Dendritic cell treated with granulocyte-macrophage colony-stimulating factor and Interleukin-4, amounts not matched to agents 40 ng/mL and 50 ng/mL, for 4 days (primary cell): ENCODE data around the gene NUP62.
A peak's percentile ranks its signal among the peaks of the same experiment; 100 is the strongest.
"Not testable (repeated sequence)": the region's sequence is repeated elsewhere in the genome, so short reads cannot be mapped to it uniquely, and the experiment has no call there.

Experiments used
- H3K27ac Mint-ChIP-seq: one replicate; pipeline ENCODE4 v1.8.0; 2022; ENCODE audit warnings: mild to moderate bottlenecking, mixed read lengths
- H3K27me3 Mint-ChIP-seq: one replicate; pipeline ENCODE4 v1.8.0; 2022; ENCODE audit warnings: mild to moderate bottlenecking, mixed read lengths
- H3K36me3 Mint-ChIP-seq: one replicate; pipeline ENCODE4 v1.8.0; 2022; ENCODE audit warnings: low read depth, mixed read lengths
- H3K4me1 Mint-ChIP-seq: one replicate; pipeline ENCODE4 v1.8.0; 2022; ENCODE audit warnings: low read depth, mixed read lengths
- H3K4me3 Mint-ChIP-seq: one replicate; pipeline ENCODE4 v1.8.0; 2022; ENCODE audit warnings: mild to moderate bottlenecking, moderate library complexity, mixed read lengths
- H3K9me3 Mint-ChIP-seq: one replicate; pipeline ENCODE4 v1.8.0; 2022; ENCODE audit warnings: mixed read lengths
- intact Hi-C: fragments of 100-400 bp; cut with micrococcal nuclease; formaldehyde crosslinking; loops from one replicate; pipeline ENCODE4 v1.15.0; 2022

NUP62 gene

GRCh38 chr19:49929121-49929610 lies at the start of gene NUP62, which contains the start of gene ATF5:
NUP62 (minus strand) TSS chr19:49929504; CDS start chr19:49909807, 19,697 bp downstream.
ATF5 (plus strand) TSS chr19:49929205; CDS start chr19:49930851, 1,646 bp downstream.
- peaks cover 79% of the 10 kb centered on the region for H3K4me1 Mint-ChIP-seq
- H3K27me3 Mint-ChIP-seq, result peaks cover 10% of the 10 kb centered on the region
- H3K4me3 Mint-ChIP-seq, result peak within 1 kb of the TSS; percentile 85
- no peaks in the 10 kb centered on the region for H3K9me3 Mint-ChIP-seq
- H3K36me3 Mint-ChIP-seq, result peaks cover 99% of the 10 kb centered on the region
- peak within 1 kb of the TSS; percentile 92 for H3K27ac Mint-ChIP-seq
- intact Hi-C loops, result loop anchor here (5.0 kb wide), 1 partner anchor 37 kb away; no protein-coding TSS in a partner anchor

- H3K27me3 Mint-ChIP-seq, result peaks cover 21% of the 10 kb centered on the region
- H3K36me3 Mint-ChIP-seq, result peaks cover 89% of the 10 kb centered on the region
- no peak overlapping the region for H3K27ac Mint-ChIP-seq
- no peaks in the 10 kb centered on the region for H3K9me3 Mint-ChIP-seq
- H3K4me1 Mint-ChIP-seq, result peaks cover 23% of the 10 kb centered on the region
- H3K4me3 Mint-ChIP-seq, result no peak overlapping the region
- intact Hi-C loops, result no loop called here
These were observed 49.0 kb upstream of the NUP62 start for GRCh38 chr19:49978324-49978723.

GRCh38 chr19:49977881-49978280 lies 48.6 kb upstream of the NUP62 start:
- Mint-ChIP-seq H3K4me1 (peaks cover 27% of the 10 kb centered on the region), H3K4me3 (no peak overlapping the region), H3K27ac (no peak overlapping the region), H3K36me3 (peaks cover 89% of the 10 kb centered on the region), H3K9me3 (no peaks in the 10 kb centered on the region), H3K27me3 (peaks cover 25% of the 10 kb centered on the region)
- intact Hi-C loops, result no loop called here

- H3K4me3 Mint-ChIP-seq, result no peak overlapping the region
- intact Hi-C loops, result no loop called here
- H3K4me1 Mint-ChIP-seq, result peaks cover 35% of the 10 kb centered on the region
- H3K36me3 Mint-ChIP-seq, result peaks cover 80% of the 10 kb centered on the region
- H3K27me3 Mint-ChIP-seq, result peaks cover 33% of the 10 kb centered on the region
- H3K9me3 Mint-ChIP-seq, result no peaks in the 10 kb centered on the region
- H3K27ac Mint-ChIP-seq, result no peak overlapping the region
These were observed 47.8 kb upstream of the NUP62 start for GRCh38 chr19:49977076-49977475.

GRCh38 chr19:49976496-49976895 lies 47.2 kb upstream of the NUP62 start:
- H3K27me3 Mint-ChIP-seq, result peaks cover 39% of the 10 kb centered on the region
- no peak overlapping the region for H3K27ac Mint-ChIP-seq
- H3K4me1 Mint-ChIP-seq, result peaks cover 37% of the 10 kb centered on the region
- H3K36me3 Mint-ChIP-seq, result peaks cover 75% of the 10 kb centered on the region
- no peak overlapping the region for H3K4me3 Mint-ChIP-seq
- intact Hi-C loops, result no loop called here
- H3K9me3 Mint-ChIP-seq, result no peaks in the 10 kb centered on the region

- H3K4me1 Mint-ChIP-seq, result peaks cover 37% of the 10 kb centered on the region
- no peak overlapping the region for H3K27ac Mint-ChIP-seq
- H3K4me3 Mint-ChIP-seq, result no peak overlapping the region
- intact Hi-C loops, result no loop called here
- H3K36me3 Mint-ChIP-seq, result peaks cover 60% of the 10 kb centered on the region
- no peaks in the 10 kb centered on the region for H3K9me3 Mint-ChIP-seq
- H3K27me3 Mint-ChIP-seq, result peaks cover 41% of the 10 kb centered on the region
These were observed 45.7 kb upstream of the NUP62 start for GRCh38 chr19:49975051-49975450.

- H3K4me1 Mint-ChIP-seq, result peaks cover 42% of the 10 kb centered on the region
- peaks cover 51% of the 10 kb centered on the region for H3K36me3 Mint-ChIP-seq
- H3K9me3 Mint-ChIP-seq, result no peaks in the 10 kb centered on the region
- intact Hi-C loops, result no loop called here
- H3K27me3 Mint-ChIP-seq, result peaks cover 41% of the 10 kb centered on the region
- peak overlapping the region; percentile 5 for H3K27ac Mint-ChIP-seq
- H3K4me3 Mint-ChIP-seq, result no peak overlapping the region
These were observed 44.7 kb upstream of the NUP62 start for GRCh38 chr19:49973987-49974386.

- Mint-ChIP-seq H3K4me1 (peaks cover 51% of the 10 kb centered on the region), H3K4me3 (no peak overlapping the region), H3K36me3 (peaks cover 40% of the 10 kb centered on the region), H3K27ac (no peak overlapping the region), H3K9me3 (no peaks in the 10 kb centered on the region), H3K27me3 (peaks cover 41% of the 10 kb centered on the region)
- intact Hi-C loops, result no loop called here
These were observed 43.5 kb upstream of the NUP62 start for GRCh38 chr19:49972841-49973240.

GRCh38 chr19:49971991-49972411 lies 42.7 kb upstream of the NUP62 start:
- Mint-ChIP-seq H3K4me1 (peaks cover 58% of the 10 kb centered on the region), H3K36me3 (peaks cover 31% of the 10 kb centered on the region), H3K27me3 (peaks cover 40% of the 10 kb centered on the region), H3K9me3 (no peaks in the 10 kb centered on the region), H3K4me3 (no peak overlapping the region), H3K27ac (no peak overlapping the region)
- intact Hi-C loops, result no loop called here

- H3K9me3 Mint-ChIP-seq, H3K4me3 Mint-ChIP-seq, H3K27ac Mint-ChIP-seq, H3K36me3 Mint-ChIP-seq, intact Hi-C loops: not testable (repeated sequence)
- Mint-ChIP-seq H3K4me1 (peaks cover 59% of the 10 kb centered on the region), H3K27me3 (peaks cover 26% of the 10 kb centered on the region)
These were observed 40.1 kb upstream of the NUP62 start for GRCh38 chr19:49969355-49969754.

- Mint-ChIP-seq H3K36me3 (peaks cover 4% of the 10 kb centered on the region), H3K27ac (no peak overlapping the region), H3K4me1 (peaks cover 50% of the 10 kb centered on the region), H3K27me3 (peaks cover 22% of the 10 kb centered on the region), H3K4me3 (no peak overlapping the region), H3K9me3 (no peaks in the 10 kb centered on the region)
- intact Hi-C loops, result no loop called here
These were observed 39.1 kb upstream of the NUP62 start for GRCh38 chr19:49968279-49968922.

GRCh38 chr19:49960980-49961379 lies 31.7 kb upstream of the NUP62 start, which contains the start of gene SIGLEC11:
SIGLEC11 (minus strand) TSS chr19:49961172; CDS start chr19:49961081, 91 bp downstream.
- intact Hi-C loops, H3K9me3 Mint-ChIP-seq, H3K27ac Mint-ChIP-seq, H3K36me3 Mint-ChIP-seq, H3K4me3 Mint-ChIP-seq: not testable (repeated sequence)
- peaks cover 14% of the 10 kb centered on the region for H3K27me3 Mint-ChIP-seq
- H3K4me1 Mint-ChIP-seq, result peaks cover 17% of the 10 kb centered on the region

GRCh38 chr19:49959892-49960291 lies 30.6 kb upstream of the NUP62 start:
- H3K36me3 Mint-ChIP-seq, result not testable (repeated sequence)

GRCh38 chr19:49958596-49958995 lies 29.3 kb upstream of the NUP62 start:
- intact Hi-C loops, H3K9me3 Mint-ChIP-seq, H3K27ac Mint-ChIP-seq, H3K36me3 Mint-ChIP-seq, H3K4me3 Mint-ChIP-seq: not testable (repeated sequence)
- Mint-ChIP-seq H3K27me3 (peaks cover 14% of the 10 kb centered on the region), H3K4me1 (peaks cover 32% of the 10 kb centered on the region)

More at GRCh38 chr19:49959892-49960291, 30.6 kb upstream of the NUP62 start:
- H3K4me3 Mint-ChIP-seq, intact Hi-C loops, H3K9me3 Mint-ChIP-seq, H3K27ac Mint-ChIP-seq: not testable (repeated sequence)
- peaks cover 14% of the 10 kb centered on the region for H3K27me3 Mint-ChIP-seq
- H3K4me1 Mint-ChIP-seq, result peaks cover 19% of the 10 kb centered on the region
